Measurements from ENCODE around the gene DCLK2. TPM values are rescaled to one million over a fixed set of nuclear protein-coding genes. Genes with fewer than 3 reads are reported as not detected.

The DCLK2 gene
- total RNA-seq, 1 experiment from 2014 or later: 81.8 TPM

- no peak for DNase-seq (ENCODE audit: low spot score)
Observed at GRCh38 chr4:150207871-150208270, 129.6 kb downstream of the DCLK2 start.

- peak; percentile 53 for DNase-seq (ENCODE audit: low spot score)
Observed at GRCh38 chr4:150209140-150209829, 131.0 kb downstream of the DCLK2 start.

GRCh38 chr4:150211016-150211415 lies 132.8 kb downstream of the DCLK2 start:
- DNase-seq (ENCODE audit: low spot score): peak; percentile 39

GRCh38 chr4:150211799-150212445 lies 133.7 kb downstream of the DCLK2 start:
- DNase-seq (ENCODE audit: low spot score): peak; percentile 27

GRCh38 chr4:150212485-150212884 lies 134.2 kb downstream of the DCLK2 start:
- no peak for DNase-seq (ENCODE audit: low spot score)

- DNase-seq (ENCODE audit: low spot score): peak; percentile 11
Observed at GRCh38 chr4:150212927-150213326, 134.7 kb downstream of the DCLK2 start.

- DNase-seq (ENCODE audit: low spot score): no peak
Observed at GRCh38 chr4:150215601-150216000, 137.4 kb downstream of the DCLK2 start.

GRCh38 chr4:150216726-150217125 lies 138.5 kb downstream of the DCLK2 start:
- no peak for DNase-seq (ENCODE audit: low spot score)

- peak; percentile 78 for DNase-seq (ENCODE audit: low spot score)
Observed at GRCh38 chr4:150217192-150217591, 138.9 kb downstream of the DCLK2 start.

- DNase-seq (ENCODE audit: low spot score): no peak
Observed at GRCh38 chr4:150217808-150218207, 139.6 kb downstream of the DCLK2 start.

- DNase-seq (ENCODE audit: low spot score): no peak
Observed at GRCh38 chr4:150218447-150218846, 140.2 kb downstream of the DCLK2 start.

GRCh38 chr4:150219841-150220240 lies 141.6 kb downstream of the DCLK2 start:
- no peak for DNase-seq (ENCODE audit: low spot score)

- peak; percentile 93 for DNase-seq (ENCODE audit: low spot score)
Observed at GRCh38 chr4:150224896-150225591, 146.8 kb downstream of the DCLK2 start.

- peak; percentile 85 for DNase-seq (ENCODE audit: low spot score)
Observed at GRCh38 chr4:150229520-150229919, 151.3 kb downstream of the DCLK2 start.

GRCh38 chr4:150230561-150230960 lies 152.3 kb downstream of the DCLK2 start:
- DNase-seq (ENCODE audit: low spot score): no peak

- DNase-seq (ENCODE audit: low spot score): no peak
Observed at GRCh38 chr4:150231107-150231770, 153.0 kb downstream of the DCLK2 start.

- no peak for DNase-seq (ENCODE audit: low spot score)
Observed at GRCh38 chr4:150232029-150232428, 153.8 kb downstream of the DCLK2 start.

GRCh38 chr4:150234246-150234645 lies 156.0 kb downstream of the DCLK2 start:
- DNase-seq (ENCODE audit: low spot score): no peak

GRCh38 chr4:150235317-150235716 lies 157.1 kb downstream of the DCLK2 start:
- DNase-seq (ENCODE audit: low spot score): no peak

GRCh38 chr4:150235808-150236271 lies 157.6 kb downstream of the DCLK2 start:
- peak; percentile 71 for DNase-seq (ENCODE audit: low spot score)

- DNase-seq (ENCODE audit: low spot score): peak; percentile 81
Observed at GRCh38 chr4:150236626-150237025, 158.4 kb downstream of the DCLK2 start.
